CD4-positive, alpha-beta T cell treated with Interleukin-4 for 4 hours (primary cell): ENCODE results near the gene ASS1.

Experiments
- DNase-seq: peaks from one replicate; pipeline ENCODE4 v3.0.0-alpha.2; 2020

ASS1 gene

DNA sequence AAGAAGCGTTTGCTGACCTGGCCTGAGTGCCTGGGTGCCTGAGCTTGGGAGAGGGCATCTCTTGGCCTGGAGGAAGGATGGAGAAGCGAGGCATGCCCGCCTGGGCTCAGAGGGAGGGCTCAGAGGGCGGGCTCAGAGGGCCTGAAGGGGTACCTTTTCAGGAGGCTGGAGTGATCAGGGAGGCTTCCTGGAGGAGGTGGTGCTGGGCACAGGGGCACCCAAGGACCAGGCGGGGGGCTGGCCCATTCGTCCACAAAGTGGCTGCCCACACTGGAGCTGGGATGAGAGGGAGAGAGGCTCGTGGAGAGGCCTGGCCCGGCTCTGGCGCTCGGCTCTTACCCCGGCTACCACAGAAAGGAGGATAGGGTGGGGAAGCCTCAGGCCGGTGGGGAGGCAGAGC lies 32.8 kb downstream of the ASS1 start:
- DNase-seq, result no peak

DNA sequence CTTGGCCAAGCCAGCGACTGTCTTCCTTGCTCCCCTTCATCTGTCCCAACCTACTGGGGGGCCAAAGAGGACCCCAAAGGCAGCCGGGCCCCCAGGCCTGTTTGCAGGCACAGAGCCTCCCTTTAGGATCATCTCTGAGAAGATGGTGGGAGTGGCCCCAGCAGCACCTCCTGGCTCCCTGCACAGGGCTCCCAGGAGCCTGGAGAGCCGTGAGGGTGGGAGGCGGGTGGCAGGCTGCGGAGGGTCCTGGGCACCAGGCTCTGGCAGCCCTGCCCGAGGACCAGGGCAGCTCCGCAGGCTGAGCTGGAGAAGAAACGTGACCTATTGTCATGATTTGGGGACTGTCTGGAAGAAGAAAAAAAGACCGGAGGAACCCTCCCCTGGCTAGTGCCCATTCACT lies 33.4 kb downstream of the ASS1 start:
- DNase-seq, result no peak

DNA sequence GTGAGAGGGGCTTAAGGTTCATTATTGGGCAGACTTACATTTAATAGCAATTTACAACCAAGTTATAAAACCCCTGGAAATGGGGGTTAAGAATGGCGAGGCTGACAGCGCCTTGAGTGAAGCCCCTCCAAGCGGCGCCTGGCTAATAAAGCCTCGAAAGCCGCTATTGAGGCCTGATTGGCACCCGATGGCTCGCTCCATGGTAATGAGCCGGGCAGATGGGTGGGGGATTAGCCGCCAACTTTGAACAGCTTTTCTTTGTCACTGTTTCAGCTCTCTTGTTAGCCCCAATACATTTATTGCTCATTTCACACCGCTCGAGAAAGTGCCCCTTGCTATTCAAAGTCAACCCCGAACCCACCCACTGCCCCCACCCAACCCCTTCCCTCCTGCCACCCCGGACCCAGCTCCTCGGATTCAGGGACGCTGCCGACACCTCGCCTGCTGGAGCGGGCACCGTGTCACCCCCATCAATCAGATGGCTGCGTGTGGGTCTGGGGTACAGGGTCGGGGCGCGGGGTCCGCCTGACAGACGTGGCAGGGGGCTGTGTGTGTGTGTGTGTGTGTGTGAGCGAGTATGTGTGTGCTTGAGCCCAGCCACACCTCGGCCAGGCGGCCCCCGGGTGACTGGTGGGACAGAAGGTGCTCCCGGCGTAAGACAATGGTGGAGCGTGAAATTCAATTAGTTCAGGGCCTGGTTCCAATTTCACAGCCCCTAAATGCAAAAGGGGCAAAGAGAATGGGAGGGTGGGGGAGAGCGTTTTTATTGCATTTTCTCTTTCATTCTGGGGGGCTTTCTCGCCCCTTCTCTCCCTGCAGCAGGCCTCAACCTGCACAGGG lies 34.2 kb downstream of the ASS1 start:
- no peak for DNase-seq

DNA sequence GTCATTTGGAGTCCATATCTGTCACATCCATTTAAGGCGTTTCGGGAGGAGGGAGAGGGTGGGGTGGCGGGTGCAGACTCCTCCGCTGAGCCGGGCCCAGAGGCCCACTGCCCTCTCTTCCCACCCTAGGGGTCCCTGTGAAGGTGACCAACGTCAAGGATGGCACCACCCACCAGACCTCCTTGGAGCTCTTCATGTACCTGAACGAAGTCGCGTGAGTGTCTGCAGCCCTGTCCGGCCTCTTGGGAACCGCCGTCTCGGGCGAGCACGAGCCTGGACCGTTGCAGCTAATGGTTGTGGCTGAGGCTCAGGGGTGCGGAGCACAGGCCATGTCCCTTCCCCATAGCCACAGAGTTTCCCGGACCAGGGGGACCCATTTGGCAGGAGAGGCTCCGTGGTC lies 34.8 kb downstream of the ASS1 start:
- DNase-seq, result no peak

DNA sequence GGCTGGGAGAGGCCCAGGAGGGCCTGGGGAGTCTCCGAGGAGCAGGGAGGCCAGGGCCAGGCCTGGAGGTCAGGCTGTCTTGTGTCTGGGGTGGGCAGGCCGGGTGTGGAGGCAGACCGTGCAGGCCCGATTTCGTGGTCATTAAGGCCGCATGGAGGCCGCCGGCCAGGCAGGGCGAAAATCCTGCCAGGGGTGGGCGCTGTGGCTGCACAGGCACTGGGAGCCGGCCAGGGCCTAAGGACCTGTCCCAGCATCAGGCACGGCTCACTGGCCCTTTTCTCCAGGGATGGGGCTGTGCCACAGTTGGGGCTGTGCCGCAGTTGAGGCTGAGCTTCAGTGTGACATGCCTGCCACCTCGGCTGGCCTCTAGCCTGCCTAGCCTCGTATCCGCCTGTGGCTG lies 35.9 kb downstream of the ASS1 start:
- no peak for DNase-seq

- no peak for DNase-seq
Observed at GRCh38 chr9:130482463-130482862, 37.7 kb downstream of the ASS1 start.

GRCh38 chr9:130483371-130483971 lies 38.7 kb downstream of the ASS1 start:
- DNase-seq, result no peak

DNA sequence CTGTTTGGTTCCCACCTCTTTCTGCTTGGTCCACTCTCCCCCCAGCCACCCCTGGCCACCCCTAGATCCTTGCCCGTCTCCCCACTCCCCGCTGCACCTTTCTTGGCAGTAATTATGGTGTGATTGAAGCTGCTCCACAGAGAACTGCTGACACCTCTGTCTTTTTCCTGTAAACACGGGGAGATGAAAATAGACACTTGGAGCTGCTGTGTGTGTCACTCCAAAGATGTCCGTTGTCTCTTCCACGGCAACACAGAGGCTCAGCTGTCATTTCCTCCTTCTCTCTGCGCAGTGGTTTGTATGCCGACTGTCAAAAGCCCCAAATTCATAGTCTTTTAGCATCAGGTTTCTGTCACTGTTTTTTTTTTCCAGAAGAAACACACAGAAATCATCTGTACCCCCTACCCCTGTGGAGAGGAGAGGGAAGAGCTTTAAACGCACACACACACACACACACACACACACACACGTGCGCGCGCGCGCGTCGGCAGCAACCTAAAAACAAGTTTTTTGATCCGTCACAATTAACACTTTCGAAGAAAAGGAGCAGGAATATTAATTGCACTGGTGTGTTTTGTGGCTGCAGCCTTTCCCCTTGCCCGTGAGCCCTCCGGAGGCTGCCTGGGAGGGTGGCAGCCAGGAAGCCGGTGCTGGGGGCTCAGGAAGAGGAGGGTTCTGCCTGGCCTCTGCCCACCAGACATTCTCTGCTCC lies 39.8 kb downstream of the ASS1 start:
- DNase-seq, result no peak

DNA sequence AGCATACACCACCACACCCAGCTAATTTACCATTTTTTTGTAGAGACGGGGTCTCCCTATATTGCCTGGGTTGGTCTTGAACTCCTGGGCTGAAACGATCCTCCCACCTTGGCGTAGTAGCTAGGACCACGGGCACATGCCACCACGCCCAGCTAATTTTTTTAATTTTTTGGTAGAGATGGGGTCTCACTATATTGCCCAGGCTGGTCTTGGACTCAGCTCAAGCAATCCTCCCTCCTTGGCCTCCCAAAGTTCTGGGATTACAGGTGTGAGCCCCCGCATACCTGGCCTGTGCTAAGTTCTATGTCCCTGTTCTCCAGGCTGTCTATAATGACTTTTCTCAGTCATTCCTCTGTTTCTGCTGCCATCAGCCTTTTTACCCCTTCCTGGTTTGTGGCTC lies 41.3 kb downstream of the ASS1 start:
- DNase-seq, result no peak

GRCh38 chr9:130487500-130487899 lies 42.7 kb downstream of the ASS1 start:
- DNase-seq, result no peak

GRCh38 chr9:130488621-130489330 lies 44.0 kb downstream of the ASS1 start:
- no peak for DNase-seq

DNA sequence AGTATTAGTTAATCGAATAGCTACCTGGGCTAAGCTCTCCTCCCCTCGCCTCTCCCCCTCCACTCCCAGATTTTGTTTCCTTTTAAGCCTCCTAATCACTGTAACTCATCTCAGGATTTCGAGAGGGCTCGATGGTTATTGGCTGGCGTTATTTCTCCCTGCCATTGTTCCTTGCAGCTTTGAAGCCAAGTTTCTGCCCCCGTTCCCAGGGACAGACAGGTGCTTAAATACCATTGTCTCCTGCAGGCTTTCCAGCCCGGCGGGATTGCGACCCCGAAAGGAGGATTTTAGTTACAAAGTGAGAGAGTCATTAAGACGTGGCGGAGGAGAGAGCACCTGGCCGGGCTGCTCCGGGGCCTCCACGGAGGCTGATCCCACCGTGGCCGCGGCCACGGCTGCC lies 46.2 kb downstream of the ASS1 start:
- DNase-seq, result no peak

DNA sequence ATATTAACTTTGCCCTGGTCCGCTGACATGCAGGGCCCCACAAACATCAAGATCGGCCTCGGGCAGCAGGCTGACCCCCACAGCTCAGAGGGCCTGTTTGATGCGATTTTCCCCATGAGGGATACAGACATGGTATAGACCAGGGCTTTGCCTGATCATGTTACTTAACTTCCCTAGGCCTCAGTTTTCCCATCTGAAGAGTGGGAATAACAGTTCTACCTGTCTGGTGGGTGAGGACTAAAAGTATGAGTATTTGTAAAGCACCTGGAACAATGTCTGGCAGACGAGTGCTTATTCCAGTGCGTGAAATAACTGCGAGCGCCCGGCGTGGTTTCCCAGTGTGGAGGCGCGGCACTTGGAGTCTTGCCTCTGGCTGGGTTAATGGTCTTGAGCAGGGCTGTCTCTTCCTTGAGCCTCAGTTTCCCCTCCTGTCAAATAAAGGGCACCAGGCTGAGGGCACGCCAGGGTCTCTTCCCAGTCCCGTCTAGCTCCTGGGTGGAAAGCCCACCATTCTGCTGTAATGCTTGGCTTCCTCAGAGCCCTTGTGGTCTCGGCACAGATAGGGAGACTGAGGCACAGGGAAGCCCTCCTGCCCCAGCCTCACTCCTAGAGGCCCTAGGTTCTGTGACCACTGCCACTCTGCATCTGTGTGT lies 47.2 kb downstream of the ASS1 start:
- DNase-seq, result no peak

DNA sequence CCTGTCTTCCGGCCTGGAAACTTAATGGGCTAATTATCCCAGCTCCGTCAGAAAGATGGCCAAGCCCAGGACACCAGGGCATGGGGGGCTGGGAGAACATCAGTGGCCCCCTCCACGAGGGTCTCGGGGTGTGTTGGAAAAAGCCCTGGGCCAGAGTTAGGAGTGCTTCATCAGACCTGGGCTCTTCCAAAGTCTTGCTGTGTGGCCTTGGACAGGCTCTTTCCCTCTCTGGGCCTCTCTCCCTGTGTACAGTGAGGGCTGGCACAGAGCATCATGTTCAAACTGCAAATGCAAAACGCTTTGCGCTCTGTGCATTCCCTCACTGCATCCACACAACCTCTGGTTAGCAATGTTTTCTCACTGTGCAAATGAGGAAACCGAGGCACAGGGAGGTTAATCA lies 48.3 kb downstream of the ASS1 start:
- DNase-seq, result no peak

DNA sequence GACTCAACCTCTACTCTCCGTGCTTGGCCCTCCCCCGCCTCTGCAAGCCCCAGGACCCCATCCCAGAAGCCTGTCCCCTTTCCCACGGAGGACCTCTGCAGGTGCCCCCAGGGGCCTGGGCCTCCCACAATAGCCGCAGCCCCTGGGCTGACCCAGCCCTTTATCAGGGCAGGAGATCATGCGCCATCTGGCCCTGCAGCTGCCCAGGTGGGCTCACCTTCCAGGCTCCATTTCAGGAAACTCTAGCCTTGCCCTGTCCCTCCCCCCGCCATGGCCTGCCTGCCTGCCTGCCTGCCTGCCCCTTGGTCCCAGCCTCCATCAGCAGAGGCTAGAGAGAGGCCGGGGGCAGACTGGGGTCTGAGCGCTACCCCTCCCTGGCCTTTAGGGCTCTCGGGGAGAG lies 48.7 kb downstream of the ASS1 start:
- DNase-seq, result no peak

DNA sequence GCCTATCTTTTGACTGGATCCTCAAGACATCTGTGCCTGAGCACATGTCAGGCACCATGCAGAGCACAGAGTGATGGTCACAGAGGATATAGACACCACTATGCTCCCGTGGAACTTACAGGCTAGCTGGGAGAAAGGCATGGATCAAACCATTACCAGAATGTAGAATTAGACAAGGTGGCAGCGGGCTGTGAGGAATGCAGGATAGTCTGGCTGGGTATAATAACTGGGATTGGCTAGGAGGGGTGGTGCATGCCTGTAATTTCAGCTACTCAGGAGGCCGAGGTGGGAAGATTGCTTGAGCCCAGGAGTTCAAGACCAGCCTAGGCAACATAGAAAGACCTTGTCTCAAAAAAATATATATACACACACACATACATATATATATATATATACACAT lies 50.3 kb downstream of the ASS1 start:
- DNase-seq, result no peak

- DNase-seq, result no peak
Observed at GRCh38 chr9:130497139-130497538, 52.4 kb downstream of the ASS1 start.

- no peak for DNase-seq
Observed at GRCh38 chr9:130498298-130498917, 53.6 kb downstream of the ASS1 start.

DNA sequence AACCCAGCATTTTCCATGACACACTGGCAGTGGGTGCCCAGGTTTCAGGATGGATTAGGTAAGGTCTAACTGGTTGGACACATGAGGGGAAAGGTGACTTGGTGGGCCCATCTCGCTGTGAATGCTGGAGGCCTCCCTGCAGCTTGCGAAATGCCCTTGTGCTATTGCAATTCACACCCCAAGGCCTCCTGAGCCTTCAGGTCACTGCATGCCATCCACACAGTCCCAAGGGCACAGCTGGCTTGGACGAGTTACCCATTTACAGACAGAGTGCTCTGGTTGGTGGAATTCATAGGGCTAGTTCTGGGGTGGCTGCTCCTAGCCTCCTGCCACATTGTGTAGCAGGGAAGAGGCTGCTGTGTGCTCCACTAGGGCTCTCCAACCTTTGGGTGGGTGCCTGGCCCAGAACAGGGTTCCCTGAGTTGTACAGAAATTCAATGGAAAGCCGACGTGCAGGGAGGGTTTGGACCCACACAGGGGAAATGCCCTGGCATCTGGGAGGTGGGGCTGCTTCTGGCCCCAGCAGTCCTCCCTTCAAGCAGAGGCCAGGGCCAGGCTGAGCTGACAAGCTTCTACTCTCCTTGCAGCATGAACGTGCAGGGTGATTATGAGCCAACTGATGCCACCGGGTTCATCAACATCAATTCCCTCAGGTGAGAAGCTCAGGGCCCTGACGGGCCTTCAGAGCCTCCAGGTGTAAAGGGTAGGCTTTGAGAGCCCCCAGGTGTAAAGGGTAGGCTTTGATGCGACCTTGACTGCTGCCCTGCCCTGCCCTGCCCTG lies 54.3 kb downstream of the ASS1 start:
- no peak for DNase-seq

GRCh38 chr9:130499804-130500263 lies 55.1 kb downstream of the ASS1 start:
- DNase-seq, result no peak
